M059J (cell line): ENCODE results near the gene CRYM. TPM values are rescaled to one million over a fixed set of nuclear protein-coding genes. Genes with fewer than 3 reads are reported as not detected.
"Not testable (repeated sequence)": the region's sequence is repeated elsewhere in the genome, so short reads cannot be mapped to it uniquely, and the experiment has no call there.

Experiments used
- DNase-seq: peaks from one replicate; pipeline ENCODE4 v3.0.0-alpha.2; 2012; ENCODE audit warnings: low read depth
- total RNA-seq: library from RNA; depleted of rRNA; stranded (reverse); fragments of >200 nt; shearing (Covaris generic); gene quantifications from 2 replicates; pipeline ENCODE4 v1.2.3, GENCODE V29; 2014

The CRYM gene
- total RNA-seq, 1 experiment from 2014 or later = not detected

DNA sequence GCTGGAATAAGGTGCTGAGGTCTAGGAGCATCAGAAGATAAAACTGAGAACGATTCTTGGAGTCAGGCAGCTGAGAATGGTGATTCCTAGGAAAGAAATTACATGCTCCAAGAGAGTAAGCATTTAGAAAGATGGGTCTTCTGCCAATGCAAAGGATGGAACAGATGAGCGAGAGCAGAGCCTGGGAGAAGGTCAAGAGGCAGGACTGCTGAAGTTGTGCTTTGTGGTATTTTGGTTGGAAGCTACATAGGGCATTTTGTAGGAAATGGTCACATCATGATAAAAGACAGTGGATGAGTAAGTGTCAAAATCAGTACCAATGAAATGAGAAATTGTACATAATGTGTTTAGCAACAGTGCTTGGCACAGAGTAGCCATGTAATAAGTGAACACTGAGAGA, 1.4 kb upstream of the CRYM start:
- DNase-seq = no peak

DNA sequence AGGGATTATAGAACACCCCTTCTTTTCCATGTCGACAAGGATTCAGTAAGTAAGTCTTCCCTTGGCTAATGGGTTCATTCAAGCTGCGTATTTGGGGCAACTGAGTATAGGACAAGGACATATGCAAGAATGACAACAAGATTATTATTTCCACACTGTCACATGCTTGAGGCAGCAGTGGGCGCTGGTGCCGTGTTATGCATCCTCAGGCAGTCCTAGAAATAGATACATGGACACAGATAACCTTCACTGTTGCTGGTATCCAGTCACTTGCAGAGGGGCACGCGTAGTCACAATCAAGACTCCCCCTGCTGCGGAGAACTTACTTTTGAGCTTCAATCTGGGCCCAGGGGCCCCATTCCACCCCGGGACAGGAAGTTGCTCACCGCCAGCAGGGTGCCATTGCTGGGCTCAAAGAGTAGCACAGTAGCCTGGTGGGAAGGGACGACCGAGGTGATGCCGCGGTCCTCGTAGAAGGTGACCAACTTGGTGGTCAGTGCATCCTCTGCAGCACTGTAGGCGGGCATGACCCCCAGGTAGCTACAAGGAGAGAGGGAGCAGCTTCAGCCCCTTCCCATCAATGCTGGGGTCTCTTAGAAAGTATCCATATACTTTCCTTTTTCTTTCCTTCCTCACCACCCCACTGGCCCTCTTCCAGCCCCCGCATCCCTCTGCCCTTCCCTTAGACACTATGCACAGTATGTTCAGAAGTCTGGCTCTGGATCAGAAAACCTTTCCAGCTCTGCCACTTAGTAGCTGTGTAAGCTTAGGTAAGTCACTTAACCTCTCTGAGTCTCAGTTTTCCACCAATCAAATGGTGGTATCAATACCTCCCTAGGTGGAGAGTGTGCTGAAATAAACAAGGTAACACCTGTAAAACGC, 804 bp downstream of the CRYM start:
- DNase-seq = no peak

DNA sequence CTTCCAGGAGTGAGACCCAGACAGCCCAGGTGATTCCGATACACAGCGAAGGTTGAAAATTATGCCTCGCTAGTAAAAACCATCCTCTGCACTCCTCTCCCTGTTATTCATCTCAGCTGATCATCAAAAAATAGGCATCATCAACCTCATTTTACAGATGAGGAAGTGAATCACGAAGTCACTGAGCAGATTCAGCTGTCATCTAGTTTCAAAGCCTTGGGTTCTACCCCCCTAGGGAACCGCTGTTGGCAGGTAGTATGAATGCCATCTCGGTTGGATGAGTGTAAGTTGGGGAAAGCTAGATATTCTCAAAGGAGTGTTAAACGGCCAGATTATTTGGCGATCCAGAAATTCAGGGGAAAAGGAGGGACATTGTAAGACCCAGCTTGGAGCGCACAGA, 2.0 kb downstream of the CRYM start:
- DNase-seq = no peak

DNA sequence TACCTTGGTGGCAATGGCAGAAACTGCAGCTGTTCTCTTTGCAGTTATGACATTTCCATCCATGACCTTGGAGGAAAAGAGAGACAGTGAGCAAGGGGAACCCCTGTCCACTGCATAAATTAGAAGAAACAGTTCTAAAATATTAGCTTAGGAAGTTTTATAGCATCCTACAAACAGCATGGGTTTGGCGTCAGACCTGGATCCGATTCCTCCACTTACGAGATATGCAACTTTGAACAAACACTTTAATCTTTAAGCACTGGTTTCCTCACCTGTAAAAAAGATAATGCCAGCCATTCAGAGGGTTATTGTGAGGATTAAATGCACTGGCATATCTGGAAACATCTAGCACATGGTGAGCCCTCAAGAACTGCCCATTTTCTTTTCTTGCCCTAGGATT, 2.6 kb downstream of the CRYM start:
- DNase-seq = no peak

DNA sequence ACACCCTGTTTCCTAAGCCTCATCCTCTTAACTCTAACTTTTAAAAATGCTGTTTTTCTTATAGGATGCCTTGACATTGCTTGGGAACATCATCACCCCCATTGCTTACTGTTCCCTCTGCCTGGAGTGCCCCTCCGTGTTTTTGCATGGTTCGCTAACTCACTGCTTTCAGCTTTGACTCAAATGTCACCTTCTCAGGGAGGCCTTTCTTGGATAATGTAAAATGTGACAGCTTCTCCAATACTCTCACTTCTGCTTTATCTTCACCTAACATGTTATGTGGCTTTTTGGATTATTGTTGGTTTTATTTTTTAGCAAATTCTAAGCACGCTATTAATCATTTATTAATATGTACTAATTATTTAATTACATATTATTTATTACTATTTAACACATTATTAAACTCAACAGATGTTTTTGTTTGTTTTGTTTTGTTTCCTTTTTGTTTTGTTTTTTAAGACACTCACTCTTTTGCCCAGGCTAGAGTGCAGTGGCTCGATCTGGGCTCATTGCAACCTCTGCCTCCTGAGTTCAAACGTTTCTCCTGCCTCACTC, 3.8 kb downstream of the CRYM start:
- no peak for DNase-seq

DNA sequence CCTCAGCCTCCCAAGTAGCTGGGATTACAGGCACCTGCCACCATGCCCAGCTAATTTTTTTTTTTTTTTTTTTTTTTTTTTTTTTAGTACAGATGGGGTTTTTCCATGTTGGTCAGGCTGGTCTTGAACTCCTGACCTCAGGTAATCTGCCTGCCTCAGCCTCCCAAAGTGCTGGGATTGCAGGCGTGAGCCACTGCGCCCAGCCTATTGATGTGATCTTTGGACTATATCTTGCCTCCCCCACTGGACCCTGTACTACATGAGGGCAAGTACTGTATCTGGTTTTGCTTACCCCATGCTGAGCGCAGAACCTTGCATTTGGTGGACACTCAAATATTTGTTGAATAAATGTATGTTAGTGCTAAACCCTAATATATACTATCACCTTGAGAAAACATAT, 5.3 kb downstream of the CRYM start:
- not testable (repeated sequence) for DNase-seq

DNA sequence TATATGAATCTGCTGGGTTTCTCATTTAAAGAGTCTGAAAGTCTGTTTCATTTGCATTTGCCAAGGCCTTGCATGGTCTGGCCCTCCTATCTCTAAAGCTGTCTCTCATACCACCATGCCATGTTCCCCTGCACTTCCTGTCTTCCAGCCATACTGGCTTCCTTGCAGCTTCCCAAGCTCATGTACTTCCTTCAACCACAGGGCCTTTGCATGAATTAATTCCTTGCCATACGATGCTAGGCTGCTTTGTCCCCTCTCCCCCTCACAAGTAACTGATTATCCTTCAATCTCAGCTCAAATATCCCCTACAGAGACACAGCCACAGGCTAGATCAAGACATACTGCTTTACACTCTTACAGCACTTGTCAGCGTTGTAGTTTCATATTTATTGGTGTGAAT, 5.8 kb downstream of the CRYM start:
- no peak for DNase-seq

DNA sequence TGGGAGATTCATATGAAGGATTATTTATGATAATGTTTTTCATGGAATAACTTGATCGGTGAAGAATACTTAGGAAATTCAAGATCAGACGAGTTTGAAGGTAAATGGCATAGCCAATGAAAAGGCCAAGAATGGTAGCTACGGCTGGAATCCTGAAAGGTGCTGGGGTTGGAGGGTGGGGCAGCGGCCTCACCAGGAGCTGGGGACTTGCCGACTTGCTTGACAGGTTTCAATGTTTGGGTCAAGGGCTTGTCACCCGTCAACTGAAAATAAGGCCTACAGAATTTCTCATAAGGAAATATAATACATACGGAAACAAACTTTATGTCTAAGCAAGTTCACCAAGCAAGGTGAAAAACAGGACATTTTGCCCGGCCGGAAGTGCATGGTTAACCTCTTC, 9.9 kb downstream of the CRYM start:
- DNase-seq = no peak

DNA sequence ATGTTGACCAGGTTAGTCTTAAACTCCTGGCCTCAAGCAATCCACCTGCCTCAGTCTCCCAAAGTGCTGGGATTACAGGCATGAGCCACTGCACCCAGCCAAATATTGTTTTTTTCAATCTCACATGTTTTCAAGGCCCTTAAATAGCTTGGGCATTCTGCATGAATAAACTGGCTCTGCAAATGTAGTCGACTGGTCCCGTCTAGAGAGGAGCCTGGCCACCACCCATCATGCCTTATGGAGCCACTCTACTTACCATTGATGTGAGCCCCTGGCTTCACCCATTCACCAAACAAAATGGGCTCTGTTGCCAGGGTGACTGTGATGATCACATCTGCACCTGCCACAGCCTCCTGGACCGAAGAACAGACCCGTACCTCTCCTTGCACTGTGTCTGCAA, 10.8 kb downstream of the CRYM start:
- DNase-seq = no peak

DNA sequence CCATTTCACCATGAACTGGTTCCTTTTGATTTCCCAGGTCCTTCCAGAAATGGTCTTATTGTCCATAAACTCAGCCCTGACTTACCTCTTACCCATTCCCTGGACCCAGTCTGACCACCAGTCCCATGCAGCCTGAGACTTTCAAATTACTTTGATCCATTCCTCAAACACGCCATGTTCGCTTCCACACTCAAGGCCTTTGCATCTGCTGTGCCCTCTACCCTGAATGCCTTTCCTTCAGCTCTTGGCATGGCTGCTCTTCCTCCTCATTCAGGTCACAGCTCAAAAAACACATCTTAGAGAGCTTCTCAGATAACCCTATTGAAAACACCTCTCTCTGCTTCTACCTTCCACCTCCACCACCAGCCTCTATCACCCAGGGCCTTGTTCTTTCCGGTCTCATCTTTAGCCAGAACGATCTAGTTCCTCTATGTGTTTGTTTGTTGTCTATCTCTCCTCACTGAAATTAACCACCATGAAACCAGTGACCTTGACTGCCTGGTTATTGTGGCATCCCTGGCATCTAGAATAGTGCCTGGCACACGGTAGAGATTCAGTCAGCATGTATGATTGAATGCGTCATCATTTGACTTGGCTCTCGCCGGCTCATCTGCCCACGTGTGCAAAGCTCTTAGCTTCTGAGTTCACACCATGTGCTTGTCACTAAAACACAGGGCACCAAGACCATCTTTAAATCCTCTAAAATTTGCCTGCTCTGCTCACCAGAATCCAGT, 12.8 kb downstream of the CRYM start:
- DNase-seq = no peak

DNA sequence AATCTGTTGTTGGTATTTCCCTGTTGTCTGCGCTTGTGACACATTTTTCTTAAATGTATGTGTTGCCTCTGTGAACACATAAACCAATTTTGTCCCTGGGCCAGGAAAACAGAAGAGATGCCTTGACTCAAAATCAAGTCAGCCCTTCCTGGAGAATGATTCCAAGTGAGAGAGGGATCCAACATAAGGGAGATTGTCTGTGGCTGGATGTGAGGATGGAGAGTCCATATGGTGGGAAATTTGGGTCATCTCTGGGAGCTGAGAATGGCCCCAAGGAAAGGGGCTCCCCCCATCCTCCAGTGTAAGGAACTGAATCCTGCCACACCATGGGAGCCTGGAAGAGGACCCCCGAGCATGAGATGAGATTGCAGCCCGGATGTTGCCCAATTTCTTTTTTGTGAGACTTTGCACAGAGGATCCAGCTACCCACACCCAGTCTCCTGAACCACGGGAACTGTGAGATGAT, 13.5 kb downstream of the CRYM start:
- DNase-seq = no peak

DNA sequence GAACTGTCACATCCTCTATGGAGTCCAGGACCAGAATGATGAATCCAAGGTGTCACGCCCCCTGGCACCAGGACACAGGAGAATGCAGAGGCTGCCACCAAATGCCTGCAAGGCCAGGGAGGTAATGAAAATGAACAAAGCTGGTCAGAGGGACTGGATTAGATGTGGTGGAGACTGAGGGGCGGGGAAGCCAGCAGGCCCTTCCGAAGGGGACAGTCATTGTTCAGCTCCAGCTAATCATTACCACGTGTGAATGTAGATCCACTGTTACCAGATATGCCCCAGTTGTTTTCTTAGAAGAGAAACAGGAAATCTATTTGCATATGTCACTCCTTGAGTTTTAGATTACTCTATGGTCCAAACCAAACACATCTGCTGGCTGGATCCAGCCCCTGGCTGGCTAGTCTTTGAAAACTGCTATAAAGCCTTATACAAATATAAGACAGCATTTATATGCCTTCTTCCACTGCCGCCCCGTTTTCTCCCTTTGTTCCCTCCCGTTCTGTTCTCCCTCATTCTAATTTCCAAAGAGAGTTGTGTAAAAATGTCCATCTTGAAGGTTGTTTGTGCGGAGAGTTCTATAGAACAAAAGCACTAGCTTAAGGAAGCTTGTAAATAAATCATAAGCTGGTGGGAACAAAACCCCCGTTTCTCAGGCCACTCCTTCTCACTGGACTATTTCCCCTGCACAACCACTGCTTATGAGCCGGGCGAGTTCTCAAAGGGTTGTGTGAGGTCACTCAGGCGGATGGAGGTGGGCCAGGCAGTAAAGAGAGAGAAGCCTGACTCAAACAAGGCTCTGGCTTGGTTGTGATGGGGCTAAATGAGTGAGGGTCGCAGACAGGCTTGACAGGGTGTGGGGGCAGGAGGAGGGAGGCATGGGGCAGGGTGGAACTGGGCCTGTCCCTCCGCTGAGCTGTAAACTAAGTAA, 14.2 kb downstream of the CRYM start:
- no peak for DNase-seq

DNA sequence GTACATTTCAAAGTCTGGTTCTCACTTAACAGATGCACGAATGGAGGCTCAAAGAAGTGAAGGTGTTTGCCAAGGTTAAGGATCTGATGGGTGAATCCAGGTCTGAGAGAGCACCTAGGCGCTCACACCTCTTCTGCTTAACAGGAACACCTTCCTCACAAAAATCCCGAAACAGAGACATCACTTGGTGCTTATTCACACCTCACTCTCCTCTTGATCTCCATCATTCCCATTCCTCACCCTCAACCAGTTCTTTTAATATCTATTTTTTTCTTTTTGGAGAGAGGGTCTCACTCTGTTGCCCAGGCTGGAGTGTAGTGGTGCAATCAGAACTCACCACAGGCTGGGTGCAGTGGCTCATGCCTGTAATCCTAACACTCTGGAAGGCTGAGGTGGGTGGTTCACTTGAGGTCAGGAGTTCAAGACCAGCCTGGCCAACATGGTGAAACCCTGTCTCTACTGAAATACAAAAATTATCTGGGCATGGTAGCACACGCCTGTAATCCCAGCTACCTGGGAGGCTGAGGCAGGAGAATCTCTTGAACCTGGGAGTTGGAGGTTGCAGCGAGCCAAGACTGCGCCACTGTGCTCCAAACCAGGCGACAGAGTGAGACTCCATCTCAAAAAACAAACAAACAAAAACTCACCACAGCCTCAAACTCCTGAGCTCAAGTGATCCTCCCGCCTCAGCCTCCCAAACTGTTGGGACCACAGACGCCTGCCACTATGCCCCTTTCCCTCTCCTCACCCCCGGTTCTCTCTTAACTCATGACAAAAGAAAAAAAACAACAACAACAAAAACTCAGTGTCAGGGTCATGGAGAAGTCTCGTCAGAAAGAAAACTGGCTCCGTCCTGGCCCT, 15.1 kb downstream of the CRYM start:
- no peak for DNase-seq

DNA sequence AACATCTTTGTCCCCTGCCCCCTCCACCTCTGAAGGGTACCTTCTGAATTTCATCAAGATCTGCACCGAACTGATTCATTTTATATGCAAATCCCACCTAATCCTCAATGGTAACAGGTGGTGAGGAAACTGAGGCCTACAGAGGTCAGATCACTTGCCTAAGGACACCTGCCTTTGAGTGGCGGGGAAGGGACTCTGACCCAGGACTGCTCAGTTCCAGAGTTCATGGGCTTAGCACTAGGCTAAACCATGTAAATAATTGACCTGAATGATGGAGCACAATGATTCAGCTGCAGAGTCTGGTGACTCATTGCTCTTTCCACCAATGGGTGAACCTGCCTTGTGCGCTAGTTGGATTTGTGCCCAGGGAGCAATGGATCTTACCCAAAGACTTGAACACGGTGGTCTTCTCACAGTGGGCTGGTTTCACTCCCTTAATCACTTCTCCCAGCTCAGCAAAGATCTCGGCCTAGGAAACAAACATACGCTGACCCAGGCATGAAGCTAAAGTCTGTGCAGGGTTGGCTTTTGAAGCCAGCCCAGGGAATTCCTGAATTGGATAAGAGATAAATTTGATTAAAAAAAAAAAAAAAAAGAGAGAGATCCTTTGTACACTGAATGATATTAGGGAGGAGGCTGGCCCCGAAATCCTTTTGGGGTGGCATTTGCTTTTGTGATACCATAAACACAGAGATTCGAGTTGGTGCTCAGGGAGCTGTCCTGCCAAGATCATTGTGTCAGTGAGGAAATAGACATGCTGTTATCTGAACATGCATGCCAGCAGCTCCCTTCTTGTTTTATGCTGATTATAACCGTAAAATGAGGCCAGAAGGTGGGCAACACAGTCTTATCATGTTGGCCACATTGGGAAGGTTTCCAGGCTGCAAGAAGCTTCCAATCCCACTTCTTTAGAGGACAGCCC, 17.0 kb downstream of the CRYM start:
- peak; percentile 81 for DNase-seq

DNA sequence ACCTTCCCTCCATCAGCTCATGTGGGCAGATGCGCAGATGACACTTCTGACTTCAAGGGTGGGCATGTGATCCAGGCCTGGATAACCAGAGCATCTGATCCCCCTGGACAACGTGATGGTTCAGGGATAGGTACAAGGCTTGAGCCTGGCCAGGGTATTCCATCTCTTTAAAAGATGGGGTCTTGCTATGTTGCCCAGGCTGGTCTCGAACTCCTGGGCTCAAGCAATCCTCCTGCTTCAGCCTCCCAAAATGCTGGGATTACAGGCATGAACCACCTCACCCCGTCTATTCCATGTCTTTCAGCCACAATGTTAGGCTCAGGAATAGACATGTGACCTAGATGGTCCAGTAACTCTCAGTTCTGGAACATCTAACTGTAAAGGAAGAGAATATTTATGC, 20.8 kb downstream of the CRYM start:
- no peak for DNase-seq

DNA sequence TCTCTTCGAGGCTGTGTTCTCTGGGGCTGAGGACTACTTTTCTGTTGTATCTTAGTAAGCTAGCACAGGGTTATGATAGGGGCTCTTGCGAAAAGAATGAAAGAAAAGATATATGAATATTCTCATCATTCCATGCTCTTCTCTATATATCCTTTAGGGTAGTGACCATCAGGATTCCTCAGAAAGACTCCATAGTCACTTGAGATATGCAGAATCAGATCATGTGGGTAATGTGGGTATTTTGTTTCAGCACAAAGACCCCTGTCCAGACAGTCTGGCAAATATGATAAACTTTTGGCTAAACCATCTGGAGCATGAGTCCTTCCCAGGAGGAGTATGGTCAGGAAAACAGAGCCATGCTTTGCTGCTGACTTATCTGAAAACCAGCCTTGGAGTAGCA, 21.5 kb downstream of the CRYM start:
- no peak for DNase-seq

DNA sequence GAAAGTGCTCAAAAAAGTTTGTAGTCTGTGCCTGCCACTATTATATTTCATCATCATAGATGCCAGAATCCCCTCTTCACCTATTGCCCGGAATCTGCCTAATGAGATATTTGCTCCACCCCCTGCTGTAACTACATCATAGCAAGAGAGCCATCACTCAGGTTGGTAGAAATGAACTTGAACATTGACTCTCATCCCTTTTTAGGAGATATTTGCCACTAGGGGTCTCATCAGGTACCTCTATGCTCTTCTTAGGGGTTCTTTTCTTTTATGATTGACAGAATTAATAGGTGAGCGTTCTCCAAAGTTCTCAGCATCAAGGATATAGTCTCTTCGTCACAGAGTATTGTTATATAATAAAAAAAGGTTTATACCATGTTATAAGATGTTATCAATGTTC, 24.6 kb downstream of the CRYM start:
- DNase-seq = no peak

DNA sequence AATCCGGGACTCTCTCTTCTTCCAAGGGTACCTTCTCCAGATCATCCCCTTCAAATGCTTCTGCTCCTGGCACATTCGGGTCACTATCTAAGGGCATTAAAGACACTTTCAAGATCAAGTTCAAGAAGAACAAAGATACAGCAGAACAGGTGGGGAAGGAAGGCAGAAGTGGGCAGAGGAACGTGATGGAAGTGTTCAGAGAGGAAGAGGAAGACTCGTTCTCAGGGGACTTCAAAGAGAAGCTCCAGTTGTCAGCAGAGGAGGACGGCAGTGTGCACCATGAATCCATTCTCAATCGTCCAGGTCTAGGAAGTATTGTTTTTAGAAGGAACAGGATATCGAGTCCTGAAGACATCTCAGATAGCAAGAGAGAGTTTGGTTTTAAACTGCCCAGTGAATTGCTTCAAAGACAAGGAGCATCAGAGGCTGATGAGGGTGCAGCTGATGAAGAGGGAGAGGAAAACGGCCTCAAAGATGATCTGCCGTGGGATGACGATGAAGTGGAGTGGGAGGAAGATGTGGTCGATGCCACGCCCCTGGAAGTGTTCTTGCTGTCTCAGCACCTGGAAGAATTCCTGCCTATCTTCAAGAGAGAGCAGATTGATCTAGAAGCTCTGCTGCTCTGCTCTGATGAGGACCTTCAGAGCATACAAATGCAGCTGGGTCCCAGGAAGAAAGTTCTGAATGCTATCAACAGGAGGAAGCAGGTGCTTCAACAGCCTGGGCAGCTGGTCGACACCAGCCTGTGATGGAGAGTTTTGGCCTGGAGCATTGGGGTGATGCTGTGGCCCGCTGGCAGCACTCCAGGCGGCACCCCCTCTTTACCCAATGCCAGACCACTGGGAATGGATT, 27.8 kb downstream of the CRYM start:
- DNase-seq = no peak

DNA sequence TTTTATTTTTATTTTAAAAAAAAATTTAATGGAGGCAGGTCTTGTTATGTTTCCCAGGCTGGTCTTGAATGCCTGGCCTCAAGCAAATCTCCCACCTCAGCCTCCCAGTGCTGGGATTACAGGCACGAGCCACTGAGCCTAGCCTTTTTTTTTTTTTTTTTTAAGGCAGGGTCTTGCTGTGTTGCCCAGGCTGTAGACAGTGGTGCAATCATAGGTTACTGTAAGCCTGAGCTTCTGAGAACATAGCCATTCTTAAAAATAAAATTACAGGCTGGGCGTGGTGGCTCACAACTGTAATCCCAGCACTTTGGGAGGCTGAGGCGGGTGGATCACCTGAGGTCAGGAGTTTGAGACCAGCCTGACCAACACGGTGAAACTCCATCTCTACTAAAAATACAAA, 29.9 kb downstream of the CRYM start:
- not testable (repeated sequence) for DNase-seq
